ENCODE measurements around the gene CD101. TPM values are rescaled to one million over a fixed set of nuclear protein-coding genes. Genes with fewer than 3 reads are reported as not detected.
"Not testable (repeated sequence)": the region's sequence is repeated elsewhere in the genome, so short reads cannot be mapped to it uniquely, and the experiment has no call there.

CD101 gene
- total RNA-seq, 2 donors from 2014 or later, result 0.26 to 2.1 TPM

- H3K9me3 Mint-ChIP-seq; H3K27ac Mint-ChIP-seq; H3K27me3 Mint-ChIP-seq; H3K4me3 Mint-ChIP-seq; H3K4me1 Mint-ChIP-seq; H3K36me3 Mint-ChIP-seq (ENCODE audit: low read depth); ATAC-seq (replicated peaks): not testable (repeated sequence)
These were observed 21.3 kb upstream of the CD101 start for GRCh38 chr1:116980309-116980708.

DNA sequence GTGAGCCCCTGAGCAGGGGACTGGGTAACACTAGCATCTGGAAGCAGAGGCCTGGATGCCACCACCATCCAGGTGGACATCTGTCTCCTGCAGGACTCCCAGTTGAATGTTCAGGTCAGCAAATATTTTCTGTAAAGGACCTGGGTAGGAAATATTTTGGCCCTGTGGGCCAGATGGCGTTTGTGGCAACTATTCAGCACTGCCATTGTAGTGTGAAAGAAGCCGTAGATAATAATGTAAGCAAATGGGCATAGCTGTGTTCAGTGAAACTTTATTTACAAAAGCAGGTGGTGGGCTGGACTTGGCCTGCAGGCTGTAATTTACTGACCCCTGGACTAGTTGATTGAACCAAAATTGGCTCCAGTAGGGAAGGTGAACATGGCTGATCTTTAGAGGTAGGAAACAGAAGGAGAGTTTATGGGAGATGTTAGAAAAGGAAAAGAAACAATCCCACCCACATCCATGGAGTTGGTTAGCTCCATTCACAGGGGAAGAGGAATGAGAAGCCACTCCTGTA lies 20.0 kb upstream of the CD101 start:
- H3K27ac Mint-ChIP-seq, result peak overlapping the region; percentile 16
- no peak for ATAC-seq (replicated peaks)

DNA sequence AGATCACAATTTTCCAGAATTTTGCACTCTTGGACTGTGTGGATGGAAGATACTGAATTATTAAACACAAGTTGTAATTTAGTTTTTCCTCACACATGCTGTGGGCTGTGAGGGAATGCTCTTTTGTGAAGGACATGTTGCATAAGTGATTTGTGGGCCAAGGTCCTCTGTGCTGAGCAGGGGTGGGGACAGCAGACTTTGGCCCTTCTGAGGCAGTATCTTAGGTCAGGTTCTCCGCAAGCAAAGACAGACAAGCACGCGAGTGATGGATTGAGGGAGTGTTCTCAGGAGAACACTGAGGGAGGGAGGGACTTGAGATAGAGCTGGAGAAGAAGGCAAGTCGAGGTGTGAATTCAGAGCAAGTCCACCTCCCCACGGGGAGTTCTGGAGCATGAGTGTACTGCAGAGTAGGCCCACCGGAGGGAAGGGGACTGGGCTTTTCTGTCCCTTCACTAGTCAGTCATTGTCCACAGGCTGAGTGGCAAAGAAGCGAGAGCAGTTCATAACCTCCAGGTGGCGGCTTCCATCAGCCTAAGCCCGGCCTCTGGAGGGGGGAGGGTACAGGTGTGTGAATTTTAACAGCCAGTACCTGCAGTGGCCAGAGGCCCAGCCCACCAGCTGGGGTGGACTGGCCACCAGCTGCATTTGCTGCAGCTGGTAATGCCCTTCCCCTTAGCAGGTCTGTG lies 19.1 kb upstream of the CD101 start:
- no peaks in the 10 kb centered on the region for H3K27me3 Mint-ChIP-seq
- H3K27ac Mint-ChIP-seq, result no peak overlapping the region
- peaks cover 10% of the 10 kb centered on the region for H3K4me1 Mint-ChIP-seq
- H3K9me3 Mint-ChIP-seq, result no peaks in the 10 kb centered on the region
- H3K4me3 Mint-ChIP-seq, result no peak overlapping the region
- no peak for ATAC-seq (replicated peaks)
- no peaks in the 10 kb centered on the region for H3K36me3 Mint-ChIP-seq (ENCODE audit: low read depth)

More for the DNA sequence above, 20.0 kb upstream of the CD101 start:
- Mint-ChIP-seq H3K36me3 (ENCODE audit: low read depth) (no peaks in the 10 kb centered on the region), H3K4me1 (peaks cover 4% of the 10 kb centered on the region), H3K4me3 (no peak overlapping the region), H3K9me3 (no peaks in the 10 kb centered on the region), H3K27me3 (no peaks in the 10 kb centered on the region)

- no peak overlapping the region for H3K27ac Mint-ChIP-seq
- H3K9me3 Mint-ChIP-seq, result no peaks in the 10 kb centered on the region
- H3K4me3 Mint-ChIP-seq, result no peak overlapping the region
- peaks cover 10% of the 10 kb centered on the region for H3K4me1 Mint-ChIP-seq
- H3K27me3 Mint-ChIP-seq, result no peaks in the 10 kb centered on the region
- H3K36me3 Mint-ChIP-seq (ENCODE audit: low read depth), result no peaks in the 10 kb centered on the region
- no peak for ATAC-seq (replicated peaks)
These were observed 18.4 kb upstream of the CD101 start for GRCh38 chr1:116983112-116983511.

- no peak for ATAC-seq (replicated peaks)
- Mint-ChIP-seq H3K4me1 (peaks cover 10% of the 10 kb centered on the region), H3K27me3 (no peaks in the 10 kb centered on the region), H3K27ac (no peak overlapping the region), H3K4me3 (no peak overlapping the region), H3K9me3 (no peaks in the 10 kb centered on the region), H3K36me3 (ENCODE audit: low read depth) (no peaks in the 10 kb centered on the region)
These were observed 17.9 kb upstream of the CD101 start for GRCh38 chr1:116983678-116984077.

GRCh38 chr1:116984406-116985160 lies 17.0 kb upstream of the CD101 start:
- H3K27me3 Mint-ChIP-seq, result no peaks in the 10 kb centered on the region

DNA sequence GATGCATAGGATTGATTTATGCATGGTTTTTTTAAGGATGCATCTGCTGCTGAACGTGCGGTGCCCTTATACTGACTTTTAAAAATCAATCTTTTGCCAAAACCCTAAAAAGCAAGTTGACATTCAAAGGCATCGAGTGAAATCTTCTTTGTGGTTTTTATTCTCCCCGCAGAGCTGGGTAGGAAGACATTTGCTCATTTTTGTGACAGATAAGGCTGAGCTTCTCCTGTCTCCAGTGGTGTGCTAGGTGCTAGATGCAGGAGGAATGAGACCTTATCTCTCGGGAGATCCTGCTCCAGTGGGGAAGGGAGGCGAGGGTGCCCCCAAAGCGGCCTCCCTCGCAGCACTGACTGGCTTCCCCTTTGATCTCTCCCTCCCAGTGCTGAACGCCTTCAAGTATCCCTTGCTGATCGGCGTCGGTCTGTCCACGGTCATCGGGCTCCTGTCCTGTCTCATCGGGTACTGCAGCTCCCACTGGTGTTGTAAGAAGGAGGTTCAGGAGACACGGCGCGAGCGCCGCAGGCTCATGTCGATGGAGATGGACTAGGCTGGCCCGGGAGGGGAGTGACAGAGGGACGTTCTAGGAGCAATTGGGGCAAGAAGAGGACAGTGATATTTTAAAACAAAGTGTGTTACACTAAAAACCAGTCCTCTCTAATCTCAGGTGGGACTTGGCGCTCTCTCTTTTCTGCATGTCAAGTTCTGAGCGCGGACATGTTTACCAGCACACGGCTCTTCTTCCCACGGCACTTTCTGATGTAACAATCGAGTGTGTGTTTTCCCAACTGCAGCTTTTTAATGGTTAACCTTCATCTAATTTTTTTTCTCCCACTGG lies 14.9 kb upstream of the CD101 start:
- peaks cover 14% of the 10 kb centered on the region for H3K4me1 Mint-ChIP-seq
- no peaks in the 10 kb centered on the region for H3K9me3 Mint-ChIP-seq
- peak; percentile 72 for ATAC-seq (replicated peaks)
- no peaks in the 10 kb centered on the region for H3K27me3 Mint-ChIP-seq
- no peaks in the 10 kb centered on the region for H3K36me3 Mint-ChIP-seq (ENCODE audit: low read depth)
- peak overlapping the region; percentile 71 for H3K27ac Mint-ChIP-seq
- H3K4me3 Mint-ChIP-seq, result peak overlapping the region; percentile 79

More at GRCh38 chr1:116984406-116985160, 17.0 kb upstream of the CD101 start:
- no peak overlapping the region for H3K27ac Mint-ChIP-seq
- H3K9me3 Mint-ChIP-seq, result no peaks in the 10 kb centered on the region
- no peak for ATAC-seq (replicated peaks)
- H3K4me3 Mint-ChIP-seq, result no peak overlapping the region
- peaks cover 10% of the 10 kb centered on the region for H3K4me1 Mint-ChIP-seq
- no peaks in the 10 kb centered on the region for H3K36me3 Mint-ChIP-seq (ENCODE audit: low read depth)

GRCh38 chr1:116987256-116987555 lies 14.4 kb upstream of the CD101 start:
- Mint-ChIP-seq H3K9me3 (no peaks in the 10 kb centered on the region), H3K36me3 (ENCODE audit: low read depth) (no peaks in the 10 kb centered on the region), H3K4me3 (peak overlapping the region; percentile 79), H3K27me3 (no peaks in the 10 kb centered on the region), H3K4me1 (peaks cover 18% of the 10 kb centered on the region), H3K27ac (peak overlapping the region; percentile 71)
- ATAC-seq (replicated peaks), result peak; percentile 86

DNA sequence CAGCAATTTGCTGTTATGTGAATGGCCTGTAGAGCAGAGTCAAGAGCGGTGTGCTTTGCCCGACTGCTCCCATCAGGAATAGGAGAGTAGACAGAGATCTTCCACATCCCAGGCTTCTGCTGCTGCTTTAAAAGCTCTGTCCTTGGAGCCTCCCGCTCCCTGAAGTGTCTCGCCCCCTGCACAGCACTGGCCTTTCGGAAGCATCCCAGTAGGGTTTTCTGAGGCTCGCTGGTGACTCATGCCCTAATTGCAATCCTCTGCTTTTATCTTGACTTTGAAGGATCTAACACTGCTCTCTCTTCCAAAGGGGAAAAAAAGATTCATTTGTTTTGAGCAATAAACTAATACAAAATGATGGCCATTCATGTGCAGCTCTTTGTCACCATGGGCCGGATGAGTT lies 13.3 kb upstream of the CD101 start:
- Mint-ChIP-seq H3K27me3 (no peaks in the 10 kb centered on the region), H3K4me1 (peaks cover 18% of the 10 kb centered on the region), H3K36me3 (ENCODE audit: low read depth) (no peaks in the 10 kb centered on the region), H3K9me3 (no peaks in the 10 kb centered on the region), H3K4me3 (peak overlapping the region; percentile 79), H3K27ac (no peak overlapping the region)
- no peak for ATAC-seq (replicated peaks)

DNA sequence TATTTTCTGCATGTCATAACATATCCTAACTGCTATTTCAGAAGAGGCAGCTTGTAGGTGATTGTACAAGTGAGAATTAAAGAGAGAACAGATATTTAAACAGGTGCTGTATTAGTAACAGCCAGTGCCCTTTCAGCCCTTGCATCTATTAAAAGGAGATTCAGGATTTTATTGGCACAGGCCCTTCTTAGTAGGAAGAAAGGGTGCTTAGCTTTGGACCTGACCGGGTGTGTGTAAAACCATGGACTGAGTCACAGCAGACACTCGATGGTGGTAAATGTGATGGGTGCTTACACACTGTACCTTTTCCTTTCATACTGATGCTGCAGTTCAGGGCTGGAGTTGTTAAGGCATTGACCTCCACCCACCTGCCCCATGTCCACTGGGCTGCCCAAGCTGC lies 12.7 kb upstream of the CD101 start:
- H3K36me3 Mint-ChIP-seq (ENCODE audit: low read depth), result no peaks in the 10 kb centered on the region
- H3K9me3 Mint-ChIP-seq, result no peaks in the 10 kb centered on the region
- no peak overlapping the region for H3K27ac Mint-ChIP-seq
- H3K4me3 Mint-ChIP-seq, result no peak overlapping the region
- no peaks in the 10 kb centered on the region for H3K27me3 Mint-ChIP-seq
- H3K4me1 Mint-ChIP-seq, result peaks cover 18% of the 10 kb centered on the region
- ATAC-seq (replicated peaks), result no peak

- H3K27me3 Mint-ChIP-seq, result no peaks in the 10 kb centered on the region
- H3K36me3 Mint-ChIP-seq (ENCODE audit: low read depth), result no peaks in the 10 kb centered on the region
- H3K4me1 Mint-ChIP-seq, result peaks cover 18% of the 10 kb centered on the region
- ATAC-seq (replicated peaks), result no peak
- no peak overlapping the region for H3K27ac Mint-ChIP-seq
- H3K4me3 Mint-ChIP-seq, result no peak overlapping the region
- H3K9me3 Mint-ChIP-seq, result no peaks in the 10 kb centered on the region
These were observed 11.7 kb upstream of the CD101 start for GRCh38 chr1:116989835-116990234.

DNA sequence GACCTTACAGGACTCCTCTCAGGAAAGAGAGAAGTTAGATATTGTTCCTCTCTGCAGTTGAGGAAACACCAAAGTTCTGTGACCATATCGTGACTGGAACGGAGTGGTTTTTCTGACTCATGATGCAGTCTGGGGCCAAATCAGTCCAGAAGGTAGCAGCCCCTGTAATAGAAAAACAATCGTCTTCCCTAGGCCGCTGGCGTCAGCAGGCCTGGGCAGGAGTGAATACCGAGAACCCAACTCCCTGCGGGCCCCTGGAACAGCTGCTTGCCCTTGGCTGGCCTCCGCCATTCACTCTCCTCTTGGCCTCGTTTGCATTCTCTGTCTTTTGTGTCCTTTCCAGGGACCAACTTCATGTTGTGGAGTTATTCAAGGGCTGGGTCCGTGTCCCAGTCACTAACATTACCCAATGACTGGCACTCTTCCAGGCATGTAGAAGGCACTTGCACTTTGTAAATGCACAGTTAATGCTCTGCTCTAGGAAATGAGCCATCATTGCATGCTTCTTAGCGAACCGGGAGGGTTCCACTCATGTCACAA lies 10.9 kb upstream of the CD101 start:
- H3K4me3 Mint-ChIP-seq, result no peak overlapping the region
- H3K9me3 Mint-ChIP-seq, result no peaks in the 10 kb centered on the region
- no peaks in the 10 kb centered on the region for H3K36me3 Mint-ChIP-seq (ENCODE audit: low read depth)
- H3K27ac Mint-ChIP-seq, result no peak overlapping the region
- H3K4me1 Mint-ChIP-seq, result peaks cover 18% of the 10 kb centered on the region
- H3K27me3 Mint-ChIP-seq, result no peaks in the 10 kb centered on the region
- ATAC-seq (replicated peaks), result no peak

GRCh38 chr1:116991171-116991845 lies 10.3 kb upstream of the CD101 start:
- Mint-ChIP-seq H3K27ac (peak overlapping the region; percentile 18), H3K36me3 (ENCODE audit: low read depth) (no peaks in the 10 kb centered on the region), H3K27me3 (no peaks in the 10 kb centered on the region), H3K4me3 (peak overlapping the region; percentile 54), H3K9me3 (no peaks in the 10 kb centered on the region), H3K4me1 (peaks cover 17% of the 10 kb centered on the region)
- peak; percentile 31 for ATAC-seq (replicated peaks)

DNA sequence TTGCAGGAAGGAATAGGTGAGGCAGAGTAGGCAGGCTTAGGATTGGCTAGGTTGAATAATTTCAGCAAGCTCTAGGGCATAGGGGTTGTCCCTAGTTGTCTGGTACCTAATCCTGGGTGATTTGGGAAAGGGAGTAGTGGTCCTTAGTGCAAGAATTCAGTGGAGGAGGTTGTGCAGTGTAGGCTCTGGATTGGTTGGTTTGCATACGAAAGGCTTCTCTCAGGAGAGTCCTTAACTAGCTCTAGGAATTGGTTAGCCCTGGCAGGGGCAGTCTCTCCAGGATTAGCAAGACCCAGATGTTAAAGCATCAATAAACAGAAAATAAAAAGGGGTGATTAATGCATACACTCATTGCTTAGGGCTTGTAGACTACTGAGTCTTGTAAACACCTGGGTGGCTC lies 9.6 kb upstream of the CD101 start:
- Mint-ChIP-seq H3K4me3 (peak overlapping the region; percentile 54), H3K36me3 (ENCODE audit: low read depth) (no peaks in the 10 kb centered on the region), H3K27ac (peak overlapping the region; percentile 18), H3K9me3 (no peaks in the 10 kb centered on the region), H3K4me1 (peaks cover 12% of the 10 kb centered on the region), H3K27me3 (no peaks in the 10 kb centered on the region)
- no peak for ATAC-seq (replicated peaks)
